HG02943 (cell line): ENCODE data around the gene SPRR5.

Source experiments
- ATAC-seq: cut with Tn5 transposase; IDR thresholded peaks from one replicate; pipeline ENCODE4 v1.9.1; 2021; ENCODE audit warnings: mild to moderate bottlenecking, low read depth, moderate library complexity; ENCODE audit not compliant: unreplicated experiment

The SPRR5 gene, protein sequence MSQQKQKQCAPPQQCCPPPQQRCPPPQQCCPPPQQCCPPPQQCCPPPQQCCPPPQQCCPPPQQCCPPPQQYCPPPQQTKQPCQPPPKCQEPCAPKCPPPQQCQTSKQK

DNA sequence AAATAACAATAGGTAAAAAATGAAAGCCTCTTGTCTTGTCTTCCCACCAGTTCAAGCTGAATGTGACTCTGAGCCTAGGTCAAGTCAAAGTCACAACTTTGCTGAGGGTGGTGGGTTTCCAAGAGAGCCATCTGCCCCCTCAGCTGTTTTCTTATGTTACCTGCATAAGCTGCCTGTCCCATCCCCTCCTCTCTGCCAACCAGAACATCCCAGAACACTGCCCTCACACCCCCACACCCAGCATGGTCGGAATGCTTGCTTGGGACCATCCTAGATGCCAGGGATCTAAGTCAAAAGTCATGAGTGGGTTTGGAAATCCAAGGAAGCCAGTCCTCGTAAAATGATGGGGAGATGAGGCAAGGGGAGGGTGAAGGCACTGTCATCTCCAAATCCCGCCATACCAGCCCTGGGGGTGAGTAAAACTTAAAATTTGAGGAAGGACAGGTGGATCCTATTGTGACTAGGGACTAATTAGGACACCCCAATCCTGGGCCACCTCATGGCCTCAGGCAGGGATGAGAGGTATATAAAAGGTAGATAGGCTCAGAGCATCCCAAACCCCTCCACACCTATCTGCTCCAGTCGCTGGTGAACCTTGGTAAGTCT, at the start of gene SPRR5:
SPRR5 (plus strand) TSS at position 556 of the 606 bp plus-strand sequence. CDS start 1,349 bp downstream, outside the sequence.
- no peak for ATAC-seq

DNA sequence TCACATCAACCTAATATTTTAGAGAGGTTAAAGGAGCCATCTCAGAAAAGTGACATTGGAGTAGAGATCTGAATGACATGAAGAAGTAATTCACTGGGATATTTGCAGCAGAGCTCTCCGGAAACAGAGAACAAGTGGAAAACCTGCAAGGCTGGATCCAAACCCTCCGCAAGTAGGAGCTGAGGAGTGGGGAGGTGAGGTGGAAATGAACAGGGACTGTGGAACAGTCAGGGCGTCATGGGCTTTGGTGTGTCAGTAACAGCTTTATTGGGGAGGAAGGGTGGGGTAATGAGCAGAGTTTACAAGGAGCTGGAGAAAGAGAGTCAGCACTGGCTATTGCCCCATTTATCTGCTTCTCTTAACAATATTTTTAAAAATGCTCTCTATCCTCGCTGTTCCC, 48.0 kb upstream of the SPRR5 start:
- ATAC-seq, result no peak

- ATAC-seq, result no peak
Measured at GRCh38 chr1:152899883-152900282, 47.1 kb upstream of the SPRR5 start.

DNA sequence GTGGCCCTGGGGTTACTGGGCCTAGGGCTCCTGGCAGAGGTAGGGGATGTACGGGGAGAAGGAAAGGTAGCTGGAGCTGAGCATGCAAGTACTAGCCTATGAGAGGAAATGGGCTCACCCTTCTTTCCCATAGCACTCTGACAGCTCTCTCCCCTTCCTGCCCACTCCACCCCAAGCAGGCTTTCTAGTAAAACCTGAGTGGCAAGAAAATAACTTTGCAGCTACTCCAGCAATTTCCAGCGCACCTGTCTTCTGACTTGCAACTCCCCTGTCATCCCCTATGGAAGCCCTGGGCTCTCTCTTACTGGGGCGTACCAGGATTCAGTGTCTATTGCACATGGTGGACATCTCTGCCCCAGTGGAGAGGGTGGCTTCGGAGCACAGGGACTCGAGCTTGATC, 45.4 kb upstream of the SPRR5 start:
- ATAC-seq, result no peak

DNA sequence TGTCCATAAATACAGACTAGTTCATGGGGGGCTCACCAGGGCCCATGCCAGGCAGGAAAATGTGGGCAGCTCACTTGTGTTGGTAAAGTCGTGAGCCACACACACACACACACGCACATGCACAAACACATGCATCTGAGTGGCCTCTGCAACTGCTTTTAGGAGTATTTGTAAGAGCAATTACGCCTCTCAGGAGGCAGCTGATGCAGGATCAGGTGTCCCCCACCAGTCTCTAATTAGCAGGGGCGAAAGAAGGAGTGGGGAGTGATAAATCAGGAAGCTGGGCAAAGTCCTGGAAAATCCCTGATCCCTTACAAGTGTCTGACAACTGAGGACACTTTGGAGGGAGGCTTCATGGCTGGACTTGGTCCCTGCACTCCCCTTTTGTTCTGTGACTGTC, 44.4 kb upstream of the SPRR5 start:
- ATAC-seq, result no peak

- ATAC-seq, result no peak
Measured at GRCh38 chr1:152904688-152905440, 42.1 kb upstream of the SPRR5 start.

- no peak for ATAC-seq
Measured at GRCh38 chr1:152906023-152906565, 40.9 kb upstream of the SPRR5 start.

DNA sequence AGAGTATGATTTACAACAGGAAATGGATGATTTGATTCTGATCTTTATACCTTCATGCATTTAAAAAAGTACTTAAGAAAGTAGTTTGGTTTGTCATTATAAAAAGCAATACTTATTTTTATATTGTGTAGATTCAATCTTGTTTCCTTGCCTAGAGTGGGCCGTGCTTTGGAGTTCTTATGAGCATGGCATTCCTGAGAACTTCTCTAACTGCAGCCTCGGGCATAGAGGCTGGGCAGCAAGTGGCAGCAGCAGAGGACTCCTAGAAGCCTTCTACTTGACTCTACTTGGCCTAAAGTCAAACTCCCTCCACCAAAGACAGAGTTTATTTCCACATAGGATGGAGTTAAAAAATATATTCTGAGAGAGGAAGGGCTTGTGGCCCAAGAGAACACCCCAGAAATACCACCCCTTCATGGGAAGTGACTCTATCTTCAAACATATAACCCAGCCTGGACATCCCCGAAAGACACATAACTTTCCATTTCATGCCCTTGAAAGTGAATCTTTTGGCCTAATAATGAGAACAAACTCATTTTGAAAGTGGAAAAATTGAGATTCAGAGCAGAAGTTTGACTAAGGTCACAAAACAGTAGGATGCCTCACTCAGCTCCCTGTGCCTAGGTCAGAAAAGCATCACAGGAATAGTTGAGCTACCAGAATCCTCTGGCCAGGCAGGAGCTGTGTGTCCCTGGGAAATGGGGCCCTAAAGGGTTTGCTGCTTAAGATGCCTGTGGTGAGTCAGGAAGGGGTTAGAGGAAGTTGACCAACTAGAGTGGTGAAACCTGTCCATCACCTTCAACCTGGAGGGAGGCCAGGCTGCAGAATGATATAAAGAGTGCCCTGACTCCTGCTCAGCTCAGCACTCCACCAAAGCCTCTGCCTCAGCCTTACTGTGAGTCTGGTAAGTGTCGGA, 39.1 kb upstream of the SPRR5 start, which contains the start of gene IVL:
IVL (plus strand) TSS at position 861 of the 916 bp plus-strand sequence. CDS start 1,252 bp downstream, outside the sequence.
- ATAC-seq, result no peak

GRCh38 chr1:152909206-152909605, 37.8 kb upstream of the SPRR5 start:
- ATAC-seq, result no peak

- no peak for ATAC-seq
Measured at GRCh38 chr1:152912471-152912870, 34.5 kb upstream of the SPRR5 start.

- no peak for ATAC-seq
Measured at GRCh38 chr1:152912900-152913299, 34.1 kb upstream of the SPRR5 start.

GRCh38 chr1:152917794-152918193, 29.2 kb upstream of the SPRR5 start:
- ATAC-seq, result no peak

DNA sequence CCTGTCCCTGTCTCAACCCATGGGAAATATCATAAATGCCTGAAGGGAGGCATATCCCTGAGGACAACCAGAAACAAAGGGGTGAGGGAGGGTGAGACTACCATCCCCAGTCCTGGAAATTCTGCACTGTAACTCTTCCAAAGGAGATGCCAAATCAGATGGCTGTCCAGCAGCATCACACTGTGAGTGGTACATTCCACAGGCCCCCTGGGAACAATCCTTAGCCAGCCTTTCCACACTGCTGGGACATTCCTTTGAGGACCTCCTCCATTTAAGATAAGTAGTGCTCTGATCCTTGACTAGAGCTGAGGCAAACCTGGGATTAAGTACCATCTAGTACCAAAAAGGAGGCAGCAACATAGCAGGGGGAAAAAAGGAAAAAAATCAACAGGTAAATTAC, 27.9 kb upstream of the SPRR5 start:
- no peak for ATAC-seq

DNA sequence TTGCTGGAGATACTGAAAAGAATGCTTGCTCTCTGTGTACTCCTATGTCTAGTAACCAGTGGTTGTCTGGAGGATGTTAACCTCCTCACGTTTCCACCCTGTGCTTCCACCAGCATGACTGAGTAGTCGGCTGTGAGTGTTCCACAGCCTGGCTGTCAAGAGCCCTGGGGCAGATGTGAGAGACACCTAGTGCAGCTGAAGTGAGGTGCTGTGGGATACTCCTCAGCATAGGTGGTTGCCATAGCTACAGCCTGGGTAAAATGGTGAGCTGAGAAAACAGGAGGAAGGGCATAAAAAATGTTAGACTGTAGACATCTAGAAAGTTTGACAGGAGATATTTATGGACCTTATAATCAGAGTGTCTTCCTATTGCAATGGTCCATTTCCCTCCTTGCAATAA, 22.8 kb upstream of the SPRR5 start:
- no peak for ATAC-seq

GRCh38 chr1:152926091-152926490, 20.9 kb upstream of the SPRR5 start:
- ATAC-seq, result no peak

GRCh38 chr1:152928671-152929070, 18.3 kb upstream of the SPRR5 start:
- no peak for ATAC-seq

DNA sequence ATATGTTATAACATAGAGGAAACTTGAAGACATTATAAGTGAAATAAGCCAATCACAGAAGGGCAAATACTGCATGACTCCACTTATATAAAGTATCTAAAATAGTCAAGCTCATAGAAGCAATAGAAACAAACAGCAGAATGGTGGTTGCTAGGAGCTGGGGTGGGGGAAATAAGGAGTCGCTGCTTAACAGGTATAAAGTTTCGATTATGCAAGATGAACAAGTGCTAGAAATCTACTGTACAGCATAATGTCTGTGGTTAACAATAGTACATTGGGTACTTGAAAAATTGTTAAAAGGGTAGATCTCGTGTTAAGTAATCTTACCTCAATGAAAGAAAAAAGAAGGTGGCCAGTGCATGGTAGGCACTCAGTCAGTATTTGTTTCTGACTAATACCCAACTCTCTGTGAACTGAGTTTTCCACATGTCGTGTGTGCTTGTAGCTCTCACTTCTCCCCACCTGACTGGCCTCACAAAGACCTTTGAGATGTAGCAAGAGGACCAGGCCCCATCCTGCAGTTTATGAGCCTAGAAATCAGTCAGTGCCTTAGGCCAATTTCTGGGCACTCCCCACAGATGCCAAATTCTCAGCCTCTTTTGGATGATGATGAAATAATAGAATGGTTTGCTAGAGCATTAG, 14.7 kb upstream of the SPRR5 start:
- no peak for ATAC-seq

DNA sequence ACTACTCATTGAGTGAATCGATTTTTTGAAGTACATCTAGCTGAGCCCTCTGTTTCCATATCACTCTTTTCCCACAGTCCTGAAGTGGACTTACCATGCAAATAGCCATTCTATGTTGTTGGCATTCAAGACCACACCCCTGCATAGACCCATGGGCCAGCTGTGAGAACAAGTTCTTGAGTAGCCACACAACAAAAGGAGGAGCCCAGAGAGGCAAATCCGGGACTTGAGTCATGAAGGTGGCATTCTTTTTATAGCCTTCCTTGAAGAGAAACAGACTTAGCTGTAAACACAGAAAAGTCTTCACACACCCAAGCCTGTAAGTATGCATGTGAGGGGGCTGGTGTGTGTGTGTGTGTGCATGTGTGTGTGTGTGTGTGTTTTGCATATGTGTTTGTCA, 13.8 kb upstream of the SPRR5 start:
- ATAC-seq, result no peak

DNA sequence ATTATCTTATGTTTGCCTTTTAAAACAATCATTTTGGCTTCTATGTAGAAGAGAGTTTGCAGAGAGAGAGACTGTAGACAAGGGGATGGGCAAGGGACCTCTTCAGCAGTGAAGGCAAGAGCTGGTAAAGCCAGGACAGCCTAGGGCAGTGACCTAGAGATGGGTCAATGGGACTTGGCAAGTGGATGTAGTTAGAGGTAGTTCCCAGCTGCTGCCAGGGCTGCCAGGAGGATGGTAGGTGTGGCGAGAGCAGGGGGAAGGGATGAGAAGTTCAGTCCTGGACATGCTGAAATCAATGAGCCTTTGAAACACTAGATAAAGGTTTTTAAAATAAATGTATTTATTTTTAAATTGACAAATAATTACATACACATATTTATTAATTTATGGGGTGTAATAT, 6.4 kb upstream of the SPRR5 start:
- ATAC-seq, result no peak

DNA sequence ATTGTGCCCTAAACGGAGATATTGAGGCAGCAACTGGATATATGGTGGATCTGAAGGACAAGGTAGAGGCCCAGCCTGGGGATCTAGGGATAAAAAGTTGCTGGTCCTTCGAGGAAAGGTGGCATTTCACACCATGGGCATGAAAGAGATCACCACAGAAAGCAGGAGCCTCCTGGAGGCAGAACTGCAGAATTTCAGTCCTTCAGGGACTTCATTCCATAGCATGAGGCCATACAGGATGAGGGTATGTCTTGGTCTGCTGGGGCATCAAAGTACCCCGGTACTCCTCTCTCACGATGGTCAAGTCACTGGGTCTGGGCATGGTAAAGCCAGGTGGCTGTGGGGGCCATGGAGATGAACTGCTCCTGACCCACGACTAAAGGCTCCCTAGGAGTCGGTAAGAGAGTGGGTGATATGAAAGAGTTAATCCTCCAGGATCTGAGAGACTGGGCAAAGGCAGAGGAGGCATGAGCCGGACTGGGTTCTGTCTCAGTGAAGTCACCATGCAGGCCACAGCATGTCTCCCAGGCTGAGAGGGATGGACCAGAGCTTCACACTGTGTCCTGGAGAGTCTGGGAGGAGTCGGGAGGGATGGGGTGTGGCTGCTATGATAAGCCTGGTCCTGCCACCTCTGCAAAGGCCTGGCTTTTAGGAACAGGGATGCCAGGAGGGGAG, 5.8 kb upstream of the SPRR5 start:
- no peak for ATAC-seq
